Heart left ventricle (tissue), 16 donors: Measurements from ENCODE around the gene CCDC69. TPM values are rescaled to one million over a fixed set of nuclear protein-coding genes. Genes with fewer than 3 reads are reported as not detected.
"Not testable (repeated sequence)": the region's sequence is repeated elsewhere in the genome, so short reads cannot be mapped to it uniquely, and the experiment has no call there.

ENCODE experiments used
- ATAC-seq, 4 donors: fragments of 200-7000 bp; cut with Tn5 transposase; one replicate each; pipeline ENCODE4 v1.9.1; 2020 to 2022; ENCODE audit warnings: moderate library complexity in 4 of 4, mild to moderate bottlenecking in 3 of 4, moderate number of reproducible peaks in 1 of 4
- DNase-seq, 5 donors: peaks; one replicate each; pipeline ENCODE4 v3.0.0-alpha.2; 2020
- H3K27ac ChIP-seq, 12 donors: fragments of 200-600 bp; sonication (generic) in 4 of 12; one replicate each; pipeline versions ENCODE4 v1.5.0 to v1.8.0; 2016 to 2022; ENCODE audit warnings: mild to moderate bottlenecking in 2 of 12
- H3K27me3 ChIP-seq, 9 donors: fragments of 200-600 bp; sonication (generic) in 2 of 9; one replicate each; pipeline versions ENCODE4 v1.5.1 to v1.8.0; 2016 to 2022; ENCODE audit warnings: mild to moderate bottlenecking in 3 of 9
- H3K36me3 ChIP-seq, 9 donors: fragments of 200-600 bp; sonication (generic) in 2 of 9; one replicate each; pipeline versions ENCODE4 v1.5.0 to v1.8.0; 2018 to 2022; ENCODE audit warnings: mild to moderate bottlenecking in 2 of 9
- H3K4me1 ChIP-seq, 12 donors: fragments of 200-600 bp; sonication (generic) in 4 of 12; one replicate each; pipeline versions ENCODE4 v1.5.0 to v1.8.0; 2016 to 2022; ENCODE audit warnings: mild to moderate bottlenecking in 3 of 12
- H3K4me3 ChIP-seq, 12 donors: fragments of 200-600 bp; sonication (generic) in 4 of 12; one replicate each; pipeline versions ENCODE4 v1.5.0 to v1.8.0; 2017 to 2022; ENCODE audit warnings: mild to moderate bottlenecking in 9 of 12, moderate library complexity in 4 of 12
- H3K9me3 ChIP-seq, 12 donors: fragments of 200-600 bp; sonication (generic) in 4 of 12; one replicate each; pipeline versions ENCODE4 v1.5.0 to v1.8.0; 2016 to 2022; ENCODE audit warnings: mild to moderate bottlenecking in 1 of 12
- CTCF ChIP-seq, 12 donors: fragments of 200-600 bp; sonication (generic) in 4 of 12; IDR thresholded peaks; one replicate each; pipeline versions ENCODE4 v1.5.0 to v1.8.0; 2018 to 2022; ENCODE audit warnings: antibody characterized with exemption in 12 of 12, mild to moderate bottlenecking in 5 of 12
- POLR2A ChIP-seq, 2 donors: fragments of 450-650 bp; IDR thresholded peaks; one replicate each; pipeline ENCODE4 v1.6.1; 2017; ENCODE audit warnings: antibody characterized with exemption in 2 of 2, mild to moderate bottlenecking in 2 of 2, moderate library complexity in 2 of 2
- WGBS, 4 donors: extraction: QIAGEN DNeasy Blood & Tissue Kit in 2 of 4; methylation state at CpG; one replicate each; pipeline versions ENCODE4 v1.1.5 to v1.1.7; 2013 to 2018; 5-methylcytosine and 5-hydroxymethylcytosine counted together
- intact Hi-C, 10 donors: fragments of 100-400 bp; cut with DNase I; formaldehyde crosslinking; loops; one replicate each; pipeline versions ENCODE4 v1.11.1 to v1.14.2; 2022
- polyA plus RNA-seq, 2 donors: library from polyadenylated mRNA; stranded (reverse); fragments of 200-250 nt; gene quantifications; one replicate each; pipeline ENCODE4 v1.2.3, GENCODE V29; 2013
- total RNA-seq, 9 donors: library from RNA; depleted of rRNA in 2 of 9; stranded (reverse); fragments of >200 nt in 2 of 9; fragmentation: NEBNext Ultra II Directional in 3 of 9; extraction: Animal tissue kit (Norgen Biotek cat#: 25700) in 3 of 9; gene quantifications; one replicate each; pipeline versions ENCODE4 v1.1.0 to v1.2.4, GENCODE V29; 2016 to 2023
- donor health status: ischemic (EF 13 %, LVEDD 7.1; RV severe dilation, severe dysfunction).
- donor health status: healthy with polysubstance abuse.
- donor health status: DM: no; HTN: yes; CAD: no.
- donor health status: DM: no; HTN: no; CAD: no.
- donor health status: ischemic (EF 25% LVEDD 6.9; RV normal size, moderate dysfunction).
- donor health status: ischemic (EF 25% LVEDD 5.7; RV mildly dilated, moderate dysfunction).
- donor health status: healthy.
- donor health status: DM: yes; HTN: yes; CAD: no.
- donor health status: ischemic (EF 35%, LVEDD 5.7; RV mildly dilated, moderate dysfunction).
- donor health status: nonischemic (EF 11% LVEDD 7.7; RV severe dilation, severe dysfunction).
- donor health status: DM: yes; HTN: yes; CAD: no.
- donor health status: PGD.
- donor health status: ischemic (EF 29% LVEDD 5.4; RV normal size, mild dysfunction).
- donor health status: nonischemic (EF 23%, LVEDD 6.1; RV moderate dilation, normal function).

The CCDC69 gene
- total and polyA plus RNA-seq, 11 donors, result 82.5 to 245 (median 119) TPM

GRCh38 chr5:151200913-151201595, 22.8 kb downstream of the CCDC69 start:
- peaks cover 0 to 73% (median 49%) of the 10 kb centered on the region in 9 donors for H3K36me3 ChIP-seq
- no peaks in the 10 kb centered on the region for H3K9me3 ChIP-seq
- 83 to 90% (median 87%) methylated on average over 6 of the region's 6 CpGs for WGBS, 4 donors
- no peak for TF ChIP-seq POLR2A (IDR thresholded peaks at IDR 0.05)
- TF ChIP-seq CTCF (IDR thresholded peaks at IDR 0.05), result no peak
- no peak for ATAC-seq
- no peak overlapping the region for H3K27ac ChIP-seq
- H3K27me3 ChIP-seq, result no peaks in the 10 kb centered on the region
- intact Hi-C loops, result no loop called here
- peaks cover 0 to 23% (median 6%) of the 10 kb centered on the region in 12 donors for H3K4me1 ChIP-seq
- DNase-seq, result peak in 1 of 5 donors; percentile 2
- H3K4me3 ChIP-seq, result no peak overlapping the region

GRCh38 chr5:151199581-151200185, 24.2 kb downstream of the CCDC69 start:
- peaks cover 0 to 77% (median 49%) of the 10 kb centered on the region in 9 donors for H3K36me3 ChIP-seq
- H3K27me3 ChIP-seq, result no peaks in the 10 kb centered on the region
- no peaks in the 10 kb centered on the region for H3K9me3 ChIP-seq
- DNase-seq, result peak in 1 of 5 donors; percentile 5
- H3K4me3 ChIP-seq, result no peak overlapping the region
- WGBS, 4 donors, result 81 to 94% (median 86%) methylated on average over 7 of the region's 7 CpGs
- peaks cover 0 to 36% (median 6%) of the 10 kb centered on the region in 12 donors for H3K4me1 ChIP-seq
- no peak for ATAC-seq
- H3K27ac ChIP-seq, result no peak overlapping the region
- intact Hi-C loops, result loop anchor here in 1 of 10 donors (5.0 kb wide), 1 partner anchor 38 kb away; no protein-coding TSS in a partner anchor
- no peak for TF ChIP-seq CTCF (IDR thresholded peaks at IDR 0.05)
- no peak for TF ChIP-seq POLR2A (IDR thresholded peaks at IDR 0.05)

- Histone ChIP-seq H3K9me3 (no peaks in the 10 kb centered on the region), H3K4me3 (no peak overlapping the region), H3K4me1 (peaks cover 0 to 36% (median 6%) of the 10 kb centered on the region in 12 donors), H3K27me3 (no peaks in the 10 kb centered on the region), H3K36me3 (peaks cover 0 to 71% (median 49%) of the 10 kb centered on the region in 9 donors), H3K27ac (no peak overlapping the region)
- ATAC-seq (no peak), DNase-seq (peak in 1 of 5 donors; percentile 3)
- WGBS, 4 donors, result 88 to 93% (median 89%) methylated on average over 5 of the region's 5 CpGs
- TF ChIP-seq POLR2A (IDR thresholded peaks at IDR 0.05) (no peak), CTCF (IDR thresholded peaks at IDR 0.05) (no peak)
- intact Hi-C loops, result loop anchor here in 1 of 10 donors (5.0 kb wide), 1 partner anchor 38 kb away; no protein-coding TSS in a partner anchor
These were observed 25.0 kb downstream of the CCDC69 start for GRCh38 chr5:151198861-151199260.

GRCh38 chr5:151197291-151197600, 26.6 kb downstream of the CCDC69 start:
- peaks cover 0 to 72% (median 61%) of the 10 kb centered on the region in 9 donors for H3K36me3 ChIP-seq
- peaks cover 0 to 25% (median 0%) of the 10 kb centered on the region in 12 donors for H3K4me1 ChIP-seq
- not testable (repeated sequence) for ATAC-seq, H3K9me3 ChIP-seq, H3K27me3 ChIP-seq, DNase-seq, H3K4me3 ChIP-seq
- intact Hi-C loops, result loop anchor here in 1 of 10 donors (5.0 kb wide), 1 partner anchor 40 kb away; no protein-coding TSS in a partner anchor
- WGBS, 4 donors, result 91 to 94% (median 93%) methylated on average over 9 of the region's 9 CpGs
- H3K27ac ChIP-seq, result peak overlapping the region in 3 of 12 donors; percentile 7 to 29 (median 13)
